AG04449 (cell line): ENCODE results near the gene GATA5.

ENCODE experiments used
- CTCF ChIA-PET: fragments of 350-600 bp; formaldehyde crosslinking; extraction: SDS; loops from one replicate; lab custom pipeline; 2021; ENCODE audit warnings: antibody characterized with exemption; lab: Yijun Ruan, JAX
- POLR2A ChIA-PET: fragments of 400-600, 350-600 bp; formaldehyde crosslinking; extraction: SDS; loops from one replicate; lab custom pipeline; 2020; ENCODE audit warnings: antibody characterized with exemption, inconsistent platforms; lab: Yijun Ruan, JAX
- DNase-seq: peaks from one replicate; pipeline ENCODE4 v3.0.0-alpha.2; 2010; ENCODE audit warnings: low read depth, low spot score
- H3K4me3 ChIP-seq: 2 replicates; pipeline ENCODE4 v1.5.1; 2011; ENCODE audit warnings: low read depth, mild to moderate bottlenecking, control low read depth, low read length
- TF ChIP-seq, protein P1 (sequence below): IDR thresholded peaks from one replicate; pipeline ENCODE4 v1.5.1; 2011; ENCODE audit warnings: mild to moderate bottlenecking, moderate library complexity, low read length, control low read depth, inconsistent platforms; ENCODE audit not compliant: insufficient read depth; ENCODE audit errors: missing control alignments

The GATA5 gene

DNA sequence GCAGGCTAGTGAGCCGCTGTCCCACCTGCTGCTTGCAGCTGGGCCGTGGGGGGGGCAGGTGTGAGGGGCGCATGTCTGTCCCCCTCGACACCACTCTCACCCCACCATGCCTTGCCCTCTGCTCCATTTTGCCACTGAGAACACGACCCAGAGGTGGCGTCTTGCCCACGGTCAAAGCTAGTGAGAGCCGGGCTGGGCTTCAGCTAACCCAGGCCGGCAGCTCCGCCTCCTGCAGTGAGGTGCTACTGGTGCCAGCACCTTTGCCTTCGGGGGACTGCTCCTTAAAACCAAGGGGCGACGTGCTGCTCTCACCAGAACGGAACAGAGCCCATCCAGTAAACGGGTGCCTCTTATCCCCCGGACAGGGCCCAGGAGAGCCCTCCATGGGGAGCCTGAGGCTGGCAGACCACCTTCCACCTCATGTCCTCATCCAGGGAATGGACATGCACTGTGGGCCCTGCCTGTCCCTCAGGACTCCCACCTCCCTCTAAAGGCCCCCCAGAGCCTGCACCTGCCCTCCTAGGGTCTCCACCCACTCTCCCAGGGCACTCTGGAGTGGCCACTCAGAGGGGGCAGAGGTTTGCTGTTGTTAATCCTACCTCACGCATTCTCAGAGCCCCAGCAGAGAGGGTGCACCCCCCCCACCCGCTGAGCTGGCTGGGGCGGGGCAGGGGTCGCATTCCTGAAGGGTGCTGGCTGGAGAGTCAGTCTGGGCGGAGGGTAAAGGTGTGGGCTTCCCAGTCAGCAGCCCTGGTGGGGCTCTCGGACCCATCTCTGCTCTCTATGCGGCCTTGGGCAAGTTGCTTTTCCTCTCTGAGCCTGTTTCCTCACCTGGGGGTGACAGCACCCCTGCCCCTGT is 51.3 kb downstream of the GATA5 start:
- DNase-seq: no peak
- no peak overlapping the region for H3K4me3 ChIP-seq
- TF ChIP-seq, protein P1, sequence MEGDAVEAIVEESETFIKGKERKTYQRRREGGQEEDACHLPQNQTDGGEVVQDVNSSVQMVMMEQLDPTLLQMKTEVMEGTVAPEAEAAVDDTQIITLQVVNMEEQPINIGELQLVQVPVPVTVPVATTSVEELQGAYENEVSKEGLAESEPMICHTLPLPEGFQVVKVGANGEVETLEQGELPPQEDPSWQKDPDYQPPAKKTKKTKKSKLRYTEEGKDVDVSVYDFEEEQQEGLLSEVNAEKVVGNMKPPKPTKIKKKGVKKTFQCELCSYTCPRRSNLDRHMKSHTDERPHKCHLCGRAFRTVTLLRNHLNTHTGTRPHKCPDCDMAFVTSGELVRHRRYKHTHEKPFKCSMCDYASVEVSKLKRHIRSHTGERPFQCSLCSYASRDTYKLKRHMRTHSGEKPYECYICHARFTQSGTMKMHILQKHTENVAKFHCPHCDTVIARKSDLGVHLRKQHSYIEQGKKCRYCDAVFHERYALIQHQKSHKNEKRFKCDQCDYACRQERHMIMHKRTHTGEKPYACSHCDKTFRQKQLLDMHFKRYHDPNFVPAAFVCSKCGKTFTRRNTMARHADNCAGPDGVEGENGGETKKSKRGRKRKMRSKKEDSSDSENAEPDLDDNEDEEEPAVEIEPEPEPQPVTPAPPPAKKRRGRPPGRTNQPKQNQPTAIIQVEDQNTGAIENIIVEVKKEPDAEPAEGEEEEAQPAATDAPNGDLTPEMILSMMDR: no peak
- POLR2A ChIA-PET: interaction anchor here (0.6 kb wide), 1 partner anchor 20 kb away, joined by 3 read pairs; no protein-coding TSS in a partner anchor
- CTCF ChIA-PET: interaction anchor here (0.6 to 0.9 kb wide), 2 partner anchors 10 to 11 kb away, joined by 3 read pairs; no protein-coding TSS in a partner anchor

DNA sequence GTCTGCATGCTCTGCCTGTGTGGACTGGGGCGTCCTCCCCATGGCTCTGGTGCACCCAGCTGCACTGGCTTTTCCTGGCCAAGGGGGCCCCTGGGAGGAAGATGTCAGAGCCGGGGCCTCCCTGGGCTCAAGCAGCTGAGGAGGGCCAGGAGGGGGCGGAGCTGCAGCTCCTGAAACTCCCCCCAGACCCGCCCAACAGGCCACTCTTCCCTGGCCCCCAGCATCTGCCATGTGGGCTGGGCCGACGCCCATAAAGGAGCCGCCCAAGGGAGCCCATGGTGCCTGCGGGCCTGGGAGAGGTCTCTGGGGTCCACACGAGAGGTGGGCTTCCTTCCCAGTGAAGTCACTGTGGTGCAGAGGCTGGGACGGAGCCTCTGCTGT is 52.5 kb downstream of the GATA5 start:
- no peak for DNase-seq
- TF ChIP-seq, protein P1: no peak
- ChIA-PET CTCF (no interaction called here), POLR2A (no interaction called here)
- H3K4me3 ChIP-seq: no peak overlapping the region

DNA sequence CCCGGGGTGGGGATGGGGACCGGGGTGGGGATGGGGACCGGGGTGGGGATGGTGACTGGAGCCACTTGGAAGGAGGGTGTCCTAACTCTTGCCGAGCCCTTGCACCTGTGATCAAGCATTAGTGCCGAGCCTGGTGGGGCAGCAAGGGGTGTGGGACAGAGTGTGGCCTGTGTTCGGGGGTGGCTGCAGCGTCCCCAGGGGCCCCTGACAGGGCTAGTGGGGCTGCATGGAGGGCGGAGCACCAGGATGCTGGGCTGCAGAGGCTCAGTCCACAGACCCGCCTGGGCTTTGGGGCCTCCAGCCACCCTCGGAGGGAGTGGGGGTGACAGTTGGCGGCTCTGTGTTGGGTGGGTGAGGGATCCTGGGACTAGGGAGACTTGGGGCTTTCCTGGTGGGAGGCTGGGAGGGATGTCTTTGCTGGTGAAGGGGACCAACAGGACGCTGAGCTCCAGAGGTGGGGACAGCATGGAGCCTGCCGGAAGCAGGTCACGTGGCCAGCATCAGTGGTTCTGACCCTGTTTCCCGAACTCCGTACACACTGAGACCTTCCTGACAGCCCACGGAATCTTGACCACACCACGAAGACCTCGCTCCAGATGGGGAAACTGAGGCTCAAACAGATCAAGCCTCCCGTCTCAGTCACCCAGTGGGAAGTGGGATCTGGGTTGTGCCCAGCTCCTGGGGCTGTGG is 53.0 kb downstream of the GATA5 start:
- TF ChIP-seq, protein P1: no peak
- CTCF ChIA-PET: no interaction called here
- POLR2A ChIA-PET: no interaction called here
- H3K4me3 ChIP-seq: no peak overlapping the region
- no peak for DNase-seq

DNA sequence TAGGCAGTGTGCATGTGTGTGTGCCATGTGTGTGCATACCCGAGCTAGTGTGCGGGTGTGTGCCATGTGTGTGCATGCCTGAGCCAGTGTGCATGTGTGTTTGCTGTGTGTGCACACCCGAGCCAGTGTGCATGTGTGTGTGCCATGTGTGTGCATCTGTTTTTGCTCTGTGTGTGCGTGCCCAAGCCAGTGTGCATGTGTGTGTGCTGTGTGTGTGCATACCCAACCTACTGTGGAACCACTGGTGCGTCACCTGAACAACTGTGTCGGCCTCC is 54.1 kb downstream of the GATA5 start:
- DNase-seq: no peak
- no peak overlapping the region for H3K4me3 ChIP-seq
- POLR2A ChIA-PET: no interaction called here
- CTCF ChIA-PET: no interaction called here
- TF ChIP-seq, protein P1: no peak

DNA sequence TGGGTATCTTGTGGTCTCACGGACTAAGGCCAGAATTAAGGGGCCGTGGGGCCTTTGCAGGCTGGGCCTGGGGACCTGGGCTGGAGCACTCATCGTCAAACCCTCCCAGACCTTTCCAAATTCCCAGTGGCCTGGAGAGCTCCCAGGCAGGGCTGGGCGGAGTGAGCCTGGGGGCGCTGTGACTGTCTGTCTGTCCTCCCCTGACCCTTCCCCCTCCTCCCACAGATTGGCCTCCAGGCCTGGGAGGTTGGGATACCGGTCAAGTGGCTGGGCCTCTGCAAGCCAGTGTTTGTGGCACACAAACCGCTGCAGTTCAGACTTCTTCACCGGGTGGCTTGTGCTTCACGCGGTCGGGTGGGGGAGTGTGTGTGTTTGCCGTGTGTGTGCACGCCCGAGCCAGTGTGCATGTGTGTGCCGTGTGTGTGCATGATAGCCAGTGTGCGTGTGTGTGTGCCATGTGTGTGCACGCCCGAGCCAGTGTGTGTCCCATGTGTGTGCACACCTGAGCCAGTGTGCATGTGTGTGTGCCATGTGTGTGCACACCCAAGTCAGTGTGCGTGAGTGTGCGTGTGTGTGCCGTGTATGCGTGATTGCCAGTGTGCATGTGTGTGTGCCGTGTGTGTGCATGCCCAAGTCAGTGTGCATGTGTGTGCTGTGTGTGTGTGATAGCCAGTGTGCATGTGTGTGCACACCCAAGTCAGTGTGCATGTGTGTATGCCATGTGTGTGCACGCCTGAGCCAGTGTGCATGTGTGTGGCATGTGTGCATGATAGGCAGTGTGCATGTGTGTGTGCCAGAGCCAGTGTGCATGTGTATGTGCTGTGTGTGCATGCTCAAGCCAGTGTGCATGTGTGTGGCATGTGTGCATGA is 54.7 kb downstream of the GATA5 start:
- no peak overlapping the region for H3K4me3 ChIP-seq
- TF ChIP-seq, protein P1: no peak
- no peak for DNase-seq
- CTCF ChIA-PET: no interaction called here
- POLR2A ChIA-PET: no interaction called here
